WTC11 (cell line): Measurements from ENCODE around the gene TTLL11. TPM values are rescaled to one million over a fixed set of nuclear protein-coding genes. Genes with fewer than 3 reads are reported as not detected.
A peak's percentile ranks its signal among the peaks of the same experiment; 100 is the strongest.

Experiments
- ATAC-seq: fragments of 200-7000 bp; cut with Tn5 transposase; 2 replicates; pipeline ENCODE4 v1.10.0; 2021; ENCODE audit warnings: mild to moderate bottlenecking, moderate library complexity
- CTCF ChIA-PET: fragments of 300-600 bp; sonication (Branson Sonifier 250); formaldehyde crosslinking; loops from one replicate; lab custom pipeline; 2021; ENCODE audit warnings: antibody characterized with exemption; lab: Charles Lee
- POLR2A ChIA-PET: fragments of 350-600 bp; sonication (Branson Sonifier 250); formaldehyde crosslinking; loops from one replicate; lab custom pipeline; 2021; ENCODE audit warnings: antibody characterized with exemption; lab: Charles Lee
- DNase-seq: peaks from one replicate; pipeline ENCODE4 v3.0.0; 2021; ENCODE audit warnings: low spot score
- H3K27ac Mint-ChIP-seq: 2 replicates; pipeline ENCODE4 v1.8.0; 2021; ENCODE audit warnings: mixed read lengths
- H3K27me3 Mint-ChIP-seq: 2 replicates; pipeline ENCODE4 v1.8.0; 2021; ENCODE audit warnings: low read depth, mild to moderate bottlenecking, moderate library complexity, mixed read lengths
- H3K36me3 Mint-ChIP-seq: 2 replicates; pipeline ENCODE4 v1.8.0; 2021; ENCODE audit warnings: mixed read lengths
- H3K4me1 Mint-ChIP-seq: 2 replicates; pipeline ENCODE4 v1.8.0; 2022; ENCODE audit warnings: mixed read lengths
- H3K4me3 Mint-ChIP-seq: 2 replicates; pipeline ENCODE4 v1.8.0; 2021; ENCODE audit warnings: mild to moderate bottlenecking, moderate library complexity, mixed read lengths
- H3K9me3 Mint-ChIP-seq: 2 replicates; pipeline ENCODE4 v1.8.0; 2021; ENCODE audit warnings: mixed read lengths
- AR ChIP-seq: fragments of 250-450 bp; sonication (Bioruptor Pico); IDR thresholded peaks from 2 replicates; pipeline ENCODE4 v1.9.0; 2021; ENCODE audit warnings: mild to moderate bottlenecking
- ATF6 ChIP-seq: sonication (generic); formaldehyde crosslinking; IDR thresholded peaks from 2 replicates; pipeline ENCODE4 v1.8.1; 2023; ENCODE audit warnings: mild to moderate bottlenecking, missing genetic modification reagents
- CBFB ChIP-seq: sonication (generic); formaldehyde crosslinking; IDR thresholded peaks from 2 replicates; pipeline ENCODE4 v1.8.1; 2022; ENCODE audit warnings: mild to moderate bottlenecking, low read depth, missing genetic modification reagents
- E2F5 ChIP-seq: sonication (generic); formaldehyde crosslinking; IDR thresholded peaks from 2 replicates; pipeline ENCODE4 v1.8.1; 2022; ENCODE audit warnings: mild to moderate bottlenecking, moderate library complexity, missing genetic modification reagents
- FOXP1 ChIP-seq: sonication (generic); formaldehyde crosslinking; IDR thresholded peaks from 2 replicates; pipeline ENCODE4 v1.8.0; 2022; ENCODE audit warnings: missing genetic modification reagents, mild to moderate bottlenecking, moderate library complexity, borderline replicate concordance
- GRHL2 ChIP-seq: fragments of 250-450 bp; sonication (Bioruptor Pico); IDR thresholded peaks from 2 replicates; pipeline ENCODE4 v1.8.0; 2022; ENCODE audit warnings: mild to moderate bottlenecking, moderate library complexity; ENCODE audit not compliant: insufficient replicate concordance, severe bottlenecking
- GTF2I ChIP-seq: fragments of 250-450 bp; sonication (Bioruptor Pico); conservative IDR thresholded peaks from 2 replicates; pipeline ENCODE4 v1.4.0; 2021; ENCODE audit warnings: mild to moderate bottlenecking
- MXD4 ChIP-seq: fragments of 250-450 bp; sonication (Bioruptor Pico); IDR thresholded peaks from 2 replicates; pipeline ENCODE4 v1.8.0; 2021; ENCODE audit warnings: mild to moderate bottlenecking, moderate library complexity, borderline replicate concordance
- NFE2L1 ChIP-seq: sonication (generic); formaldehyde crosslinking; IDR thresholded peaks from 2 replicates; pipeline ENCODE4 v1.8.1; 2023; ENCODE audit warnings: missing genetic modification reagents
- NR2C2 ChIP-seq: sonication (generic); formaldehyde crosslinking; IDR thresholded peaks from 2 replicates; pipeline ENCODE4 v1.8.0; 2022; ENCODE audit warnings: mild to moderate bottlenecking, missing genetic modification reagents
- SOX15 ChIP-seq: fragments of 250-450 bp; sonication (Bioruptor Pico); IDR thresholded peaks from 2 replicates; pipeline ENCODE4 v1.9.0; 2021; ENCODE audit warnings: mild to moderate bottlenecking
- TP53 ChIP-seq: sonication (generic); formaldehyde crosslinking; IDR thresholded peaks from 2 replicates; pipeline ENCODE4 v1.8.1; 2023; ENCODE audit warnings: mild to moderate bottlenecking, missing genetic modification reagents
- ZNF138 ChIP-seq: sonication (generic); formaldehyde crosslinking; conservative IDR thresholded peaks from 2 replicates; pipeline ENCODE4 v1.8.1; 2022; ENCODE audit warnings: mild to moderate bottlenecking, moderate library complexity, missing genetic modification reagents
- ZNF281 ChIP-seq: sonication (generic); formaldehyde crosslinking; IDR thresholded peaks from 2 replicates; pipeline ENCODE4 v1.8.0; 2023; ENCODE audit warnings: mild to moderate bottlenecking, missing genetic modification reagents
- ZNF423 ChIP-seq: fragments of 250-450 bp; sonication (Bioruptor Pico); IDR thresholded peaks from 2 replicates; pipeline ENCODE4 v2.1.2; 2022; ENCODE audit warnings: mild to moderate bottlenecking, moderate library complexity
- ZNF671 ChIP-seq: fragments of 250-450 bp; sonication (Bioruptor Pico); IDR thresholded peaks from 2 replicates; pipeline ENCODE4 v1.8.0; 2021; ENCODE audit warnings: mild to moderate bottlenecking
- total RNA-seq: library from RNA; stranded (reverse); gene quantifications from 3 replicates; pipeline ENCODE4 v1.2.3, GENCODE V29; 2021
- TF ChIP-seq, protein P1 (sequence below): fragments of 200-600 bp; IDR thresholded peaks from 2 replicates; pipeline ENCODE4 v1.8.0; 2022; ENCODE audit warnings: antibody characterized with exemption
- TF ChIP-seq, protein P2 (sequence below): sonication (generic); formaldehyde crosslinking; conservative IDR thresholded peaks from 2 replicates; pipeline ENCODE4 v1.8.1; 2022; ENCODE audit warnings: mild to moderate bottlenecking, missing genetic modification reagents
- TF ChIP-seq, protein P3 (sequence below): sonication (generic); formaldehyde crosslinking; IDR thresholded peaks from 2 replicates; pipeline ENCODE4 v1.8.0; 2023; ENCODE audit warnings: missing genetic modification reagents, mild to moderate bottlenecking, borderline replicate concordance

The TTLL11 gene
- total RNA-seq, 1 experiment from 2014 or later: 1.1 TPM

DNA sequence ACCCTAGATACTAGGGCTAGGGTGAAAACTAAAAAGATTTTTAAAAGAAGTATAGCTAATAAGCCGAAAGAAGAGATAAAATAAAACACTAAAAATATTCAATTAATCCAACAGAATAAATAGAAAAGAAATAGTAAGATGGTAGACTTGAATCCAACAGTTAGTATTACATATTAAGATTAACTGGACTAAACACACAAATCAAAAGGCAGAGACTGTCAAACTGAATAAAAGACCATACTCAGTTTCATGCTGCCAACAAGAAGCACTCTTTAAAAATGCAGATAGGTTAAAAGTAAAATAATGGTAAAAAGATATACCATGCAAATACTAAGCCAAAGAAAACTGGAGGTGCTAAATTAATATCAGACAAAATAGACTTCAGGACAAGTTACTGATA, 65.0 kb downstream of the TTLL11 start:
- peaks cover 11% of the 10 kb centered on the region for H3K27me3 Mint-ChIP-seq
- POLR2A ChIA-PET: no interaction called here
- ATAC-seq: no peak
- H3K4me3 Mint-ChIP-seq: no peak overlapping the region
- peaks cover 10% of the 10 kb centered on the region for H3K36me3 Mint-ChIP-seq
- no peak for DNase-seq
- peaks cover 3% of the 10 kb centered on the region; the same call in 1 of the 2 replicates for H3K4me1 Mint-ChIP-seq
- TF ChIP-seq, protein P1, sequence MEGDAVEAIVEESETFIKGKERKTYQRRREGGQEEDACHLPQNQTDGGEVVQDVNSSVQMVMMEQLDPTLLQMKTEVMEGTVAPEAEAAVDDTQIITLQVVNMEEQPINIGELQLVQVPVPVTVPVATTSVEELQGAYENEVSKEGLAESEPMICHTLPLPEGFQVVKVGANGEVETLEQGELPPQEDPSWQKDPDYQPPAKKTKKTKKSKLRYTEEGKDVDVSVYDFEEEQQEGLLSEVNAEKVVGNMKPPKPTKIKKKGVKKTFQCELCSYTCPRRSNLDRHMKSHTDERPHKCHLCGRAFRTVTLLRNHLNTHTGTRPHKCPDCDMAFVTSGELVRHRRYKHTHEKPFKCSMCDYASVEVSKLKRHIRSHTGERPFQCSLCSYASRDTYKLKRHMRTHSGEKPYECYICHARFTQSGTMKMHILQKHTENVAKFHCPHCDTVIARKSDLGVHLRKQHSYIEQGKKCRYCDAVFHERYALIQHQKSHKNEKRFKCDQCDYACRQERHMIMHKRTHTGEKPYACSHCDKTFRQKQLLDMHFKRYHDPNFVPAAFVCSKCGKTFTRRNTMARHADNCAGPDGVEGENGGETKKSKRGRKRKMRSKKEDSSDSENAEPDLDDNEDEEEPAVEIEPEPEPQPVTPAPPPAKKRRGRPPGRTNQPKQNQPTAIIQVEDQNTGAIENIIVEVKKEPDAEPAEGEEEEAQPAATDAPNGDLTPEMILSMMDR: no peak
- no peak for TF ChIP-seq SOX15
- TF ChIP-seq NR2C2 (CRISPR knock-in tag): no peak
- TF ChIP-seq AR (CRISPR knock-in tag): no peak
- no peak for TF ChIP-seq ZNF423 (CRISPR knock-in tag)
- TF ChIP-seq GTF2I: no peak
- TF ChIP-seq MXD4 (CRISPR knock-in tag): no peak
- TF ChIP-seq E2F5 (CRISPR knock-in tag): no peak
- TF ChIP-seq, all 79 proteins: peak for 0
- H3K9me3 Mint-ChIP-seq: peaks cover 13% of the 10 kb centered on the region
- no peak overlapping the region for H3K27ac Mint-ChIP-seq
- CTCF ChIA-PET: no interaction called here

- peak overlapping the region; percentile 31 for H3K4me3 Mint-ChIP-seq
- peaks cover 43% of the 10 kb centered on the region for H3K27me3 Mint-ChIP-seq
- H3K27ac Mint-ChIP-seq: peak overlapping the region; percentile 69; the same call in 1 of the 2 replicates
- peaks cover 13% of the 10 kb centered on the region for H3K9me3 Mint-ChIP-seq
- POLR2A ChIA-PET: interaction anchor here (0.6 kb wide), 1 partner anchor 322 kb away, joined by 3 read pairs; no protein-coding TSS in a partner anchor
- H3K36me3 Mint-ChIP-seq: peaks cover 10% of the 10 kb centered on the region
- CTCF ChIA-PET: interaction anchor here (1.1 kb wide), 1 partner anchor 75 kb away, joined by 3 read pairs; no protein-coding TSS in a partner anchor
- ATAC-seq (peak; percentile 63), DNase-seq (no peak)
- H3K4me1 Mint-ChIP-seq: peaks cover 47% of the 10 kb centered on the region
- TF ChIP-seq ZNF281 (CRISPR knock-in tag): no peak
- TF ChIP-seq, protein P2, sequence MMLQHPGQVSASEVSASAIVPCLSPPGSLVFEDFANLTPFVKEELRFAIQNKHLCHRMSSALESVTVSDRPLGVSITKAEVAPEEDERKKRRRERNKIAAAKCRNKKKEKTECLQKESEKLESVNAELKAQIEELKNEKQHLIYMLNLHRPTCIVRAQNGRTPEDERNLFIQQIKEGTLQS (CRISPR knock-in tag): no peak
- no peak for TF ChIP-seq ZNF671
- no peak for TF ChIP-seq E2F5 (CRISPR knock-in tag)
- TF ChIP-seq ATF6: no peak
- TF ChIP-seq GRHL2 (CRISPR knock-in tag): no peak
- TF ChIP-seq, protein P3, sequence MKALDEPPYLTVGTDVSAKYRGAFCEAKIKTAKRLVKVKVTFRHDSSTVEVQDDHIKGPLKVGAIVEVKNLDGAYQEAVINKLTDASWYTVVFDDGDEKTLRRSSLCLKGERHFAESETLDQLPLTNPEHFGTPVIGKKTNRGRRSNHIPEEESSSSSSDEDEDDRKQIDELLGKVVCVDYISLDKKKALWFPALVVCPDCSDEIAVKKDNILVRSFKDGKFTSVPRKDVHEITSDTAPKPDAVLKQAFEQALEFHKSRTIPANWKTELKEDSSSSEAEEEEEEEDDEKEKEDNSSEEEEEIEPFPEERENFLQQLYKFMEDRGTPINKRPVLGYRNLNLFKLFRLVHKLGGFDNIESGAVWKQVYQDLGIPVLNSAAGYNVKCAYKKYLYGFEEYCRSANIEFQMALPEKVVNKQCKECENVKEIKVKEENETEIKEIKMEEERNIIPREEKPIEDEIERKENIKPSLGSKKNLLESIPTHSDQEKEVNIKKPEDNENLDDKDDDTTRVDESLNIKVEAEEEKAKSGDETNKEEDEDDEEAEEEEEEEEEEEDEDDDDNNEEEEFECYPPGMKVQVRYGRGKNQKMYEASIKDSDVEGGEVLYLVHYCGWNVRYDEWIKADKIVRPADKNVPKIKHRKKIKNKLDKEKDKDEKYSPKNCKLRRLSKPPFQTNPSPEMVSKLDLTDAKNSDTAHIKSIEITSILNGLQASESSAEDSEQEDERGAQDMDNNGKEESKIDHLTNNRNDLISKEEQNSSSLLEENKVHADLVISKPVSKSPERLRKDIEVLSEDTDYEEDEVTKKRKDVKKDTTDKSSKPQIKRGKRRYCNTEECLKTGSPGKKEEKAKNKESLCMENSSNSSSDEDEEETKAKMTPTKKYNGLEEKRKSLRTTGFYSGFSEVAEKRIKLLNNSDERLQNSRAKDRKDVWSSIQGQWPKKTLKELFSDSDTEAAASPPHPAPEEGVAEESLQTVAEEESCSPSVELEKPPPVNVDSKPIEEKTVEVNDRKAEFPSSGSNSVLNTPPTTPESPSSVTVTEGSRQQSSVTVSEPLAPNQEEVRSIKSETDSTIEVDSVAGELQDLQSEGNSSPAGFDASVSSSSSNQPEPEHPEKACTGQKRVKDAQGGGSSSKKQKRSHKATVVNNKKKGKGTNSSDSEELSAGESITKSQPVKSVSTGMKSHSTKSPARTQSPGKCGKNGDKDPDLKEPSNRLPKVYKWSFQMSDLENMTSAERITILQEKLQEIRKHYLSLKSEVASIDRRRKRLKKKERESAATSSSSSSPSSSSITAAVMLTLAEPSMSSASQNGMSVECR (CRISPR knock-in tag): no peak
- TF ChIP-seq TP53: no peak
- no peak for TF ChIP-seq CBFB (CRISPR knock-in tag)
- TF ChIP-seq ZNF138 (CRISPR knock-in tag): no peak
- no peak for TF ChIP-seq NFE2L1 (CRISPR knock-in tag)
- TF ChIP-seq FOXP1 (CRISPR knock-in tag): no peak
Observed at GRCh38 chr9:122020398-122020797, 72.7 kb downstream of the TTLL11 start.
